Aorta (tissue), 5 donors: Measurements from ENCODE around the gene NAPA. TPM values are rescaled to one million over a fixed set of nuclear protein-coding genes. Genes with fewer than 3 reads are reported as not detected.

Source experiments
- ATAC-seq: fragments of 200-7000 bp; cut with Tn5 transposase; one replicate; pipeline ENCODE4 v1.9.1; 2022; ENCODE audit warnings: moderate library complexity; ENCODE audit not compliant: low FRiP score
- DNase-seq, 2 donors: peaks; one replicate each; pipeline ENCODE4 v3.0.0-alpha.2; 2020
- H3K27ac ChIP-seq, 2 donors: one replicate each; pipeline ENCODE4 v1.5.1; 2013; ENCODE audit warnings: low read length in 2 of 2, mild to moderate bottlenecking in 2 of 2, moderate library complexity in 2 of 2, control low read depth in 1 of 2, inconsistent platforms in 1 of 2, low read depth in 1 of 2
- H3K27me3 ChIP-seq, 2 donors: one replicate each; pipeline ENCODE4 v1.6.1; 2013; ENCODE audit warnings: control low read depth in 1 of 2, low read length in 1 of 2, mild to moderate bottlenecking in 1 of 2, moderate library complexity in 1 of 2; ENCODE audit not compliant: insufficient read depth in 2 of 2, control insufficient read depth in 1 of 2
- H3K36me3 ChIP-seq, 2 donors: one replicate each; pipeline ENCODE4 v1.6.1; 2013; ENCODE audit warnings: control low read depth in 1 of 2, low read length in 1 of 2, mild to moderate bottlenecking in 1 of 2; ENCODE audit not compliant: insufficient read depth in 2 of 2, control insufficient read depth in 1 of 2
- H3K4me1 ChIP-seq, 2 donors: one replicate each; pipeline ENCODE4 v1.6.1; 2013; ENCODE audit warnings: low read length in 2 of 2, control low read depth in 1 of 2, mild to moderate bottlenecking in 1 of 2, moderate library complexity in 1 of 2; ENCODE audit not compliant: insufficient read depth in 2 of 2, control insufficient read depth in 1 of 2
- H3K4me3 ChIP-seq, 2 donors: one replicate each; pipeline ENCODE4 v1.5.1; 2013; ENCODE audit warnings: low read length in 2 of 2, control low read depth in 1 of 2, mild to moderate bottlenecking in 1 of 2
- H3K9me3 ChIP-seq: one replicate; pipeline ENCODE4 v1.6.1; 2013; ENCODE audit warnings: mild to moderate bottlenecking, low read length; ENCODE audit not compliant: control insufficient read depth
- WGBS, 2 donors: extraction: QIAGEN DNeasy Blood & Tissue Kit; methylation state at CpG; one replicate each; pipeline ENCODE4 v1.1.7; 2013; 5-methylcytosine and 5-hydroxymethylcytosine counted together
- intact Hi-C, 2 donors: fragments of 100-400 bp; cut with DNase I; formaldehyde crosslinking; loops; one replicate each; pipeline versions ENCODE4 v1.14.2 to v1.15.0; 2022
- polyA plus RNA-seq, 2 donors: library from polyadenylated mRNA; stranded (reverse); fragments of 200-250 nt; gene quantifications; one replicate each; pipeline ENCODE4 v1.2.3, GENCODE V29; 2013
- total RNA-seq, 2 donors: library from RNA; stranded (reverse); fragmentation: NEBNext Ultra II Directional; extraction: Animal tissue kit (Norgen Biotek cat#: 25700); gene quantifications; one replicate each; pipeline ENCODE4 v1.2.1, GENCODE V29; 2021
- donor health status: healthy with polysubstance abuse.
- donor health status: Bipolar disorder and iron deficiency.
- donor health status: DM: no; HTN: no; CAD: no.
- donor health status: DM: no; HTN: no; CAD: no.
- donor health status: DM: yes; HTN: yes; CAD: no.

Gene NAPA
- total and polyA plus RNA-seq, 4 donors = 61.7 to 94.0 (median 71.7) TPM

DNA sequence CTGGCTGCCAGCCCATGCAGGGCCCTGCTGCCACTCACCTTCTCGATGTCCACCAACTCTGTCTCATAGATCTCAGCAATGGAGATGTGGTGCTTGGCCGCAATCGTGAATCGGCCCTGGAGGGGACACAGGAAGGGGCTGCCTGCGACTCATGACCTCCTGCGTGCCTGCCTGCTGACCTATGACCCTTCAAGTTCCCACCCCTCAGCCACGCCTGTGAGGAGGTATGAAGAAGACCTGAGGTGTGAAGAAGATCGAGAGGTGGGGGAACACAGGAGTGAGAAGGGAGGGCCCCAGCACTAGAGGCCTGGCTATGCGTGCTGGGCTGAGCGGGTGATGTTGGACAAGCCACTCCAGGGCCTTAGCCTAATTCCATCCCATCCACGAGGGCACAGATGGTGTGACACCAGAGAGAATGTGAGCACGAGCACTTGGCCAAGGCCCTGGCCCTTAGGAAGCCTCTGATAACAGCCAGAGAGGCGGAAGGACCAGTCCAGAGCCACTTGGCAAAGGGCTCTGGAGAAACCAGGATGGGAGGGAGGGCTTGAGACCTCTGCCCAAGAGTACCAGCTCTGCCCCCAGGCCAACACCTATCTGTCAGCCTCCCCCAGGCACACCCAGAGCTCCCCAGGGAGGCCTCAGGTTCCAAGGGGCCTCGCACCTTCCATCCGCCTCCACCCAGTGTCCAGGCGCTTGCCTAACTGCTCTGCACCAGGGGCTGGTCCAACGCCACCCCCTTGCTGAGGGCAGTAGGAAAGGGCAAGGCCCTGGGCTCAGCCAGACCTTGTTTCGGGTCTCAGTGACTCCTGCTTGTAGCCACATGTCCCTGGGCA, 21.3 kb downstream of the NAPA start:
- intact Hi-C loops = no loop called here
- DNase-seq = no peak
- WGBS, 2 donors = 77% methylated on average over 18 of the region's 18 CpGs
- no peaks in the 10 kb centered on the region for H3K4me1 ChIP-seq
- H3K27me3 ChIP-seq = no peaks in the 10 kb centered on the region
- no peak overlapping the region for H3K27ac ChIP-seq
- no peak for ATAC-seq
- H3K9me3 ChIP-seq = no peaks in the 10 kb centered on the region
- no peak overlapping the region for H3K4me3 ChIP-seq
- peaks cover 0 to 2% of the 10 kb centered on the region in 2 donors for H3K36me3 ChIP-seq

DNA sequence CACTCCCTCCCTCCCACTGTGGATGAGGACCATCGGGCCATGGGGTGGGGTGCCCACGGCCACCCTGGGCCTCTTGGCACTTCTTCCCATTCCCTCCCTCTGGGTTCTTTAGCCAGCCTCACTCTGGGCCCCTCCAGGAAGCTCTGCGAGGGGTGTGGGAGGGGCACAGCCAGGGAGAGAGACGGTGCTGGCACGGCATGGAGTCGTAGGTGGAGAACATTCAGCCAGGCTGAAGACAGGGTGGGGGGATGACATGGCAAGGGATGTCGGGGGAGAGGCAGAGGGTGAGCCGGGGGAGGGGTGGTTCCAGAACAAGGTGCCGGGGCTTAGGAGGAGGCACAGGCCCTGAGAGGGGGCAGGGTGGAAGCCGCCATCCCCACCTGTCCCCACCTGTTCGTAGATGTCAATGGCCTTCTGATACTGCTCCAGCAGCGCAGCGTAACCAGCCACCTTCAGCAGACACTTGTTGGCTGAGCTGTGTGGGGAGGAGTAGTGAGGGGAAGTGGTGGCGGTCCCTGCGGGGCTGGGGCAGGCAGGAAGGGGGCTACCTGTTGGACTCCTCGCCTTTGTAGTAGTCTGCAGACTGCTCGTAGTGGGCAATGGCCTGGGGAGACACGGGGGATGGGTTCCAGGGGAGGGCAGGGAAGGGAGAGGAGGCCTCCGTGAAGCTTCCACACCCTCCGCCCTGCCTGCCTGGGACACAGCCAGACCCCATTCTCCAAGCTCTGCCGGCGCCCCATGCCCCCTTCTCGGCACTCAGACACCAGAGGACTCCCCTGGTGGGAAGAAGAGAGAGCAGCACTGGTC, 22.1 kb downstream of the NAPA start:
- WGBS, 2 donors = 66 to 69% methylated on average over 23 of the region's 23 CpGs
- no peak overlapping the region for H3K27ac ChIP-seq
- H3K4me3 ChIP-seq = no peak overlapping the region
- H3K27me3 ChIP-seq = no peaks in the 10 kb centered on the region
- intact Hi-C loops = no loop called here
- DNase-seq (no peak), ATAC-seq (no peak)
- peaks cover 0 to 2% of the 10 kb centered on the region in 2 donors for H3K36me3 ChIP-seq
- no peaks in the 10 kb centered on the region for H3K4me1 ChIP-seq
- H3K9me3 ChIP-seq = no peaks in the 10 kb centered on the region

DNA sequence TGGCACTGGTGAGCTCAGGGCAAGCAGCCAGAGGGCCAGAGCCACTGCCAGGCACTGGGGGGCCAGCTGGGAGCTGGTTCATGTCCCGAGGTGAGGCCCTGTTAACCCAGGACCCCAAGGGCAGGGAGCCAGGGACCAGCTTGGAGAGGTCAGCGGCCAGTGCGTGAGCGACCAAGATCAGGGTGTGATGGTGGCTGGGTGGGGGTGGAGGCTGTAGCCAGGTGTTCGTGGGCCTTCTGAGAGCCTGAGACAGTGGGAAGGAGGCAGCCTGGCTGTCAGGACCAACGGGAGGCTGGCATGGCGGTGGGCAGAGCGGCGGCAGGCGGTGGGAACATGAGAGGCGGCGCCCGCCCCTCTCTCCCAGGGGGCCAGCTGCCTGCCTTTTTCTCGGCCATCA, 22.7 kb downstream of the NAPA start:
- ATAC-seq = no peak
- Histone ChIP-seq H3K9me3 (no peaks in the 10 kb centered on the region), H3K27ac (no peak overlapping the region), H3K36me3 (peaks cover 0 to 2% of the 10 kb centered on the region in 2 donors), H3K4me3 (no peak overlapping the region), H3K27me3 (no peaks in the 10 kb centered on the region), H3K4me1 (no peaks in the 10 kb centered on the region)
- no peak for DNase-seq
- intact Hi-C loops = no loop called here
- WGBS, 2 donors = 75 to 83% methylated on average over 6 to 14 of the region's 14 CpGs

DNA sequence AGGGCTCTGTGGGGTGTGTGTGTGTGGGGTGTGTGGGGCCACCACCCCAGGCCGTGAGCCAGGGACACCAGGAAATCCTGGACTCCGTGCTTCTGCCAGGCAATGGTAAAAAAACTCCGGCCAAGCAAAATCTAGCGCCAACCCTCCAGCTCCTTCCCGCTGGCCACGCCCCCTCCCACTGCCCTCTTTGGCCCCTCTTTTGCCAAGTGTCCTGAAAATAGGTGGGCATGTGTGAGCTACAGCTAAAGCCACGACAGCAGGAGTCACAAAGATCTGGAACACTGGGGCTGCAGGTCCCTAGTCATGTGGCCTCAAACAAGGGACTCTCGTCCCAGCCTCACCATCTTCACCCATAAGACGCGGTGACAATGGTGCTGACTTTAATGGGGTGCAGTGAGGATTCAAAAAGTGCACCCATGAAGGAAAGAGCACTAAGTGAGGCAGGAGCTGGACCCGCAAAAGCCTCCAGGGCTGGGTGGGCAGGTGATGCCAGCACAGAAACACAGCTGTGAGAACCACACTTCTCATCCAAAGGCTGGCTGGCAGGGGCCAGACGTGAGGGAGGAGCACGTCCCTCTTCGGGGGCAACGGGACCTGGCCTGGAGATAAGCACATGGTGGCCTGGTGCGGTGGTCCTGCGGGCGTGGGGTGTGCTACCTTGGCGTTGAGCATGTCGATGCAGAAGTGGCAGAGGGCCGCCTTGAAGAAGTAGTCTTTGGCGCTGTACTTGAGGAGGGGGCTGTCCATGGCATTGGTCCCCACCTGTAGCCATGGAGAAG, 23.3 kb downstream of the NAPA start:
- Histone ChIP-seq H3K4me3 (no peak overlapping the region), H3K36me3 (peaks cover 0 to 2% of the 10 kb centered on the region in 2 donors), H3K27ac (no peak overlapping the region), H3K9me3 (no peaks in the 10 kb centered on the region), H3K27me3 (no peaks in the 10 kb centered on the region), H3K4me1 (no peaks in the 10 kb centered on the region)
- 74 to 77% methylated on average over 21 to 22 of the region's 22 CpGs for WGBS, 2 donors
- DNase-seq (no peak), ATAC-seq (no peak)
- intact Hi-C loops = no loop called here

DNA sequence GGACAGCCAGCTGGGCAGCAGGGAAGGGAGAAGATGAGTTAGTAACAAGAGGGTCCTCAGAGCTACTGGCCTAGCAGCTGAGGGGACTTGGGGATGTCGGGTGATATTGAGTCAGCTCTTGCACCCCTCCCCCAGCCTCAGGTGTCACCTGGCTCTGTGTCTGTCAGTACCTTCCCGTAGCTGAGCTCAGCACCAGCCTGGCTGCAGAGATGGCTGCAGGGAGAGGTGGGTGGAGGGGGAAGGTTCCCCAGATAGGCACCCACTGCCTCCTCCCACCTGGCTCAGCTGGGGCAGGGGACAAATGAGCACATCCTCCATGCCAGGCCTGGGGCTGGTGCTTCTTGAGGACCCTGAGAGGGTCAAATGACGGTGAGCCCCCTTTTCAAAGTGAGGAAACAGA, 24.0 kb downstream of the NAPA start:
- no peak overlapping the region for H3K4me3 ChIP-seq
- WGBS, 2 donors = 67 to 73% methylated on average over 3 of the region's 3 CpGs
- no peak for ATAC-seq
- H3K27me3 ChIP-seq = no peaks in the 10 kb centered on the region
- H3K36me3 ChIP-seq = peaks cover 0 to 2% of the 10 kb centered on the region in 2 donors
- no peak for DNase-seq
- no peak overlapping the region for H3K27ac ChIP-seq
- intact Hi-C loops = no loop called here
- no peaks in the 10 kb centered on the region for H3K4me1 ChIP-seq
- no peaks in the 10 kb centered on the region for H3K9me3 ChIP-seq

DNA sequence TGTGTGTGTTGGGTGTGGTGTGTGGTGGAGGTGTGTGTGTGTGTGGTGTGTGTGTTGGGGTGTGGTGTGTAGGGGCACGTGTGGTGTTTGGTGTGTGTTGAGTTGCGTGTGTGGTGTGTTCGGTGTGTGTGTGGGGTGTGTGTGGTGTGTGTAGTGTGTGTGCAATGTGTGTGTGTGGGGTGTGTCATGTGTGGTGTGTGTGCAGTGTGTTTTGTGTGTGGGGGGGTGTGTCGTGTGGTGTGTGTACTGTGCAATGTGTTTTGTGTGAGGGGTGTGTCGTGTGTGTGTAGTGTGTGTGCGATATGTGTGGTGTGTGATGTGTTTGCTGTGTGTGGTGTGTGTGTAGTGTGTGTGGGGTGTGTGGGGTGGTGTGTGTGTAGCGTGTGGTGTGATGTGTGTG, 24.8 kb downstream of the NAPA start:
- peaks cover 0 to 2% of the 10 kb centered on the region in 2 donors for H3K36me3 ChIP-seq
- H3K4me1 ChIP-seq = no peaks in the 10 kb centered on the region
- no peaks in the 10 kb centered on the region for H3K27me3 ChIP-seq
- ATAC-seq = no peak
- no peak overlapping the region for H3K4me3 ChIP-seq
- DNase-seq = no peak
- no peaks in the 10 kb centered on the region for H3K9me3 ChIP-seq
- intact Hi-C loops = no loop called here
- no peak overlapping the region for H3K27ac ChIP-seq
- WGBS, 2 donors = 88 to 90% methylated on average over 7 of the region's 7 CpGs

DNA sequence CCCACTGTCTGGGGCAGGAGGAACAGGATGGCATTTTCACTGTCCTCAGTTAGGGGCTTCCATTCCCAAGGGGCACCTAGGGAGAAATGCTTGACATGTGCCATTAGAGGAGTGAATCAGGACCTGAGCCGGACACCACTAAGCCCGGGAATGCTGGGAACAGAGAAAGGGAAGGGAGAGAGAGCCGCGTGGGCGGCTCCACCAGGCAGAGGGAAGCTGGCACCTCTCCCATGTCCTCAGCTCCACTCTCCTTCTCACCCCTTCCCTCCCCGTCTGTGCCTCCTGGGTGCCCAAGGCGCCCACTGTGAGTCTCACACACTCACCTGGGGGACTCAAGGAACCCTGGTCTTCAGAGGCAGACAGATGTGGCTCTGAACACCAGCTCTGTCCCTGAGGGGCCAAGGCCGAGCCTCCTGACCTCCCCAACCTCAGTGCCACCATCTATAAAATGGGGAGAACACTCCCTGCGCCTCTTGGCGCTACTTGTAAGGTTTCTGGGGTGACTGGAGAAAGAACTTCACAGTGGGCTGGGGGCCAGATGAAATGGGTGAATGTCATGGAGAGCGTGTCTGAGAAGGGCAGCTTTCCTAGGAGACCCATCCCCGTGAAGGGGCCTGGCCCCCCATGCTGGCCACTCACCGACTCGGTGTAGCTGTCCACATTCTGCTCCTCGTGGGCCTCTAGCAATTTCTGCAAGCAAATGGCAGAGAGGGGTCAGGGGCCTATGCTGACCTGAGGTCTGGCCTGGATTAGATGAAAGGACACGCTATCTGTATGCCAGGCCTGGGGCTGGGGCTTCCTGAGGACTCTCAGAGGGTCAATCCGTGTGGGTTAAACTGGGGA, 25.6 kb downstream of the NAPA start:
- no peaks in the 10 kb centered on the region for H3K27me3 ChIP-seq
- WGBS, 2 donors = 71 to 80% methylated on average over 14 to 17 of the region's 17 CpGs
- H3K4me1 ChIP-seq = no peaks in the 10 kb centered on the region
- H3K27ac ChIP-seq = no peak overlapping the region
- H3K36me3 ChIP-seq = peaks cover 0 to 2% of the 10 kb centered on the region in 2 donors
- intact Hi-C loops = no loop called here
- H3K9me3 ChIP-seq = no peaks in the 10 kb centered on the region
- DNase-seq (no peak), ATAC-seq (no peak)
- H3K4me3 ChIP-seq = no peak overlapping the region
